ENCODE data around the gene WDR70.
"Not testable (repeated sequence)": the region's sequence is repeated elsewhere in the genome, so short reads cannot be mapped to it uniquely, and the experiment has no call there.

The WDR70 gene

DNA sequence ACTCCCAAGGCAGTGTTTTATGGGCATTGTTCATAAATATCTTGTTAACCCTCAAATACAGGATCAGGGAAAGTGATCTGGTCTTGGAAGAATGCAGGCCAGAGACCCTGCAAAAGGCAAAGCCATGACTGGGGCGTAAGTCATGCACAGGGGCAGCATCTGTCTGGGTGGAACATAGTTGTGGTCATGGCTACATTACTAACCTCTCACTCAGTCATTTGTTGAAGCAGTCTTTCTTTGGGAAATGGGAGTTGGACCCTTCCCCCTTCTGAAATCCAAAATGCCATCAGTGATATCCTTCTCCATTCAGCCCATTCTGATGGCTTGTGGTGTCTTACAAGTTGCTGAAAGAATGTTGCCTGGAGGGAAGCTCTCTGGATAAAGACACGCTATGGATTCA lies 392.6 kb downstream of the WDR70 start:
- no peak for DNase-seq

DNA sequence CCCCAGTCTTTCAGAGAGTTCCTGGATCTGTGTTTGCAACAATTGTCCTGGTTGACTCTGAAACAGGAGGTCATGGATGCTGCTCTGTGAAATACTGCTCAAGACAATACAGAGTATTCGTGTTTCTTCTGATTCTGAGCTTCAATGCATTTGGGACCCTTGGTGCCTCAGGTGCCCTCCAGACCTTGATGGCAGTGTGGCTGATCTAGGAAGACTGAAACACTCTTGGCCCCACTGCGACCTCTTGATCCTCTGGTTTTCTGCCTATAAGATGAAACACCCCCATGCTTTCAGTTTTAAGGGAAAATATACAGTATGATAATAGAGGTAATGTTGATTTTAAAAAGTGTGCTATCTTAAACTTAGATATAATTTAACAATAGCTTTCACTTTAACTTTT lies 393.1 kb downstream of the WDR70 start:
- DNase-seq: no peak

DNA sequence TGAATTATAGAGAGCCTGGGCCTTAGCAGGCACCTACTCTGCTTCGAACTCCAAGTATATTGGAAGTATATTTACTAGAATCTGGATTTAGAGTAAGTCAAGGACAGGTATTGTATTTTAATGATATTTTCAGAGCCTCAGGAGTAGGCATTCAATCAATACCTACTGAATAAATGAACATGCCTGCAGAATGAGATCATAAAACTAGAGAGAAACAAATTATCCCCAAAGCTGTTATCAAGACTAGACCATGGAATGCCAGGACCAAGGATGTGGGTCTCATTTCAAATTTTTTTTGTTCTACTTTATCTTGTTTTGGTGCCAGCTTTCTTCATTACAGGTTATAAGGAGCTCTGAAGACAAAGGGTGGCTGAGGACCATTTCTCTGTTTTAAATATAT lies 394.7 kb downstream of the WDR70 start:
- DNase-seq: no peak

DNA sequence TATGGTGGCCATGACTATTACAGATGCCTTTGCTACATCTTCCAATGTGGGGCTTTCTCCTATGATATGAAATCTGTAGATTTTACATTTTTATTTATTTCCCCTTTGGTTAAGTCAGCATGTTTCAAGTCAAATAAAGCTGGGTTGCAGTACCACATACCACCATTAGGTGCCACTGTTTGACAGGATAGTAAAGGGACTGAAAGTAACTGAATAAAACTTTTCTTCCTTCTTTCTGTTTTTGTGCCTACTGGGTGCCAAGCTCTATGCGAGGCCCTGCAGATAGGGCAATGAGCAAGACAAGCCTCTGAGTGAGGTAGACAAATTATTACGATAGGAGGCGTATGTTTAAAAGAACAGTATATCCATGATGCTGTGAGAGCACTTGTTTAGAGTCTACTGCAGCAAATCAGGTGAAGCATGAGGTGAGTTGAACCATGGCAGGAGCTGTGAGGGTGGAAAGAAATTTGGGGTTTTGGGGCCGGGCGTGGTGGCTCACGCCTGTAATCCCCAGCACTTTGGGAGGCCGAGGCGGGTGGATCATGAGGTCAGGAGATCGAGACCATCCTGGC lies 395.9 kb downstream of the WDR70 start:
- DNase-seq: peak; percentile 14 to 28

DNA sequence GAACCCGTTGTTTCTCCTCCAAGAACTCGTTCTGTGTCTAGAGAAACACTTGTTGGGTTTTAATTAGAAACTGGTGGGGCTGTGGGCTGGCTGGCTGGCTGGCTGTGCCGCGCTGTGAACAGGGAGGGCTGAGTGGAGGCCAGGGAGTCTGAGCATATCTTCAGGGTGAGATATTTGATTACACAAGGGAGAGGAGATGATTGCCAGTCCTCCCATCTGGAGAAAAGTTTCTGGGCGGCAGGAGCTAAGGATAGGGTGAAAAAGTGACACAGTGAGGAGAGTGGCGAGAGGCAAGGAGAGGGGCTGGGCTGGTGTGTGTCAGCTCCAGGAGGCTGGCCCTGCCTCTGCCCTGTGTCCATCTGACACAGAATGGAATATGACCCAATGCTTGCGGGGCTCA lies 397.7 kb downstream of the WDR70 start:
- no peak for DNase-seq

DNA sequence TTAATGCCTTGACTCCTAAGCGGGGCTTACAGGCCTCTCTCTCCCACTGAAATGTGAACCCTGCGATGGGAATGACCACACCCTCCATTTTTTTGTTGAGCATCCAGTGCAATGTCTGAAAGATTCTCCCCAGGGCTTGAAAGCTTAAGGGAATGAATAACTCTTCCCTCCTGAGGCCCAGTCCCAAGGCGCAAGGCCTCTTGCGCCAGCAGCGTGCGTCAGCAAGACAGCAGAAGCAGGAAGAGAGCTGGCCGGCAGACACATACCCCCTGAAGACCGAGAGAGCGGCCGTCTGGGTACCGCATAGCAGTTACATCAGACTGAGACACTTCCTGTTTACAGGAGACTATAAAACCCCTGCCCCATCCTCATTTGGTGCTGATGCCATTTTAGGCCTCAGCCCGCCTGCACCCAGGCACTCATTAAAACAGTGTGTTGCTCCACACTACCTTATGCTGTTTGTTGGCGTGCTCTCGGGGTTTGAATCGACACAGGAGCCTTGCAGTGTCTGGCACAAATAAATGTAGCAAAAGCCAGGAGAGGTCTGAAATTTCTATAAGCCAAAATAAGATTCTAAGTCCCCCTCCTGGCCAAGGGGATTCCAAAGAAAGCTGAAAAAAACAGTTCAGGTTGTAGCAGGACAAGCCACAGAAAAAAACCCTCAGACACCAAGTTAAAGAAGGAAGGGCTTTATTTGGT lies 398.5 kb downstream of the WDR70 start:
- no peak for DNase-seq

DNA sequence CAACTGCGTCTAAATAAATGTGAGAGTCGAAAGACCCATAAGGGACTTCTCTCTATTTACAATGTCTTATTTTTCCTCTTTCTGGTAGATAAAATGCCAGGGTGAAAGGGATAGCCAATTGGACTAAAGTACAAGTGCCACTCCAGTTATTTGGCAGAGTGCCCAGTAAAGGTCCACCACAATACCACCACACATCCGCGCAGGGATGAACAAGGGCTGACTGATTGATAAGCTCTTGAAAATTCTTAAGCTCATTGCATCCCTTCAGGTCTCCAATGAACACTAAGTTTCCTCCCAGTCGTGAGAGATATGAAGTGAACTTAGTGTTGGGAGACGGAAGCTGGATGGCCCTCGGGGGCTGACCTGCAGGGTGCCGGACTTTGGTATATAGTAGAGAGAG lies 402.3 kb downstream of the WDR70 start:
- DNase-seq: peak in 1 of 2 experiments; percentile 40

DNA sequence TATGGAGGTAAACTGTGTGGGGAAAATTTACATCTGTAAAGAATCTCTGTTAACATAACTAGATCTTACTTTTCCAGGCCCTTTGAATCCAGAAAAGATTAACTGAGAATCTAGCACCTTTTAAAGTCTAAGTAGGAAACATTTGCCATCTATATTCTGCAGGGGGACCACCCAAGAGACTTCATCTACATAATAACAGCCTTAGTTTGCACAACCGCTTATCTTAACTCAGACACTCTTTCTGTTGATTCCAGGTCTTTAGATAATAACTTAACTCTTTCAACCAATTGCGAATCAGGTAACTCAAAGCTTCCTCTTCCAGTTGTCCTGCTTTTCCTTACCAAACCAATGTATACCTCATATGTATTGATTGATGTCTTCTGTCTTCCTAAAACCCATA lies 407.3 kb downstream of the WDR70 start:
- no peak for DNase-seq

DNA sequence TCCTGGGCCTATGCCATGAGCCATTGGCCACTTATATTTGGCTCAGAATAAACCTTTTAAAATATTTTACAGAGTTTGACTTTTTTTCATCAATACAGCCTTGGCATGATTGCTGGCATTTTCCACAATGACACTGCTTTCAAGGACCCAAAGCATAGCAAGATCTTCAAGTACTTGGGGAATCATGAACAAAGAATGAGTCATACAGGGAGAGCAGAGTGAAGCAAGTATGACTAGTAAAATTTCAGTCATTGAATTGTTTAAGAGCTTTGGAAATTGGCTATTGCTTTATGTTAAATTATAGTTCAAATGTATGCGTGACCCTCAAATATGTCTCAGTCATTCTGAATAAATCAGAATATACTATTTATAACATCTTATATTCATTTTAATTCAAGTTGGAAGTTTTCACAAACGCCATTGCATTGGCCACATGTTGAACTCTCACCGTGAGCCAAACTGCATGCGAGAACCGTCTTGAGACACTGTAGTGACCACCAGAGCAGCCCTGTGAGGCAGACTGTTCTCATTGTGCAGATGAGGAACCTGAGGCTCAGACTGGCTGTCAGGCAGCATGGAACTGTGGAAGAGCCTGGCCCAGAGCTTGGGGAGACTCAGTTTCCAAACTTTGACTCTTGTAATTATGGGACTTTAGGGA lies 407.9 kb downstream of the WDR70 start:
- DNase-seq: no peak

DNA sequence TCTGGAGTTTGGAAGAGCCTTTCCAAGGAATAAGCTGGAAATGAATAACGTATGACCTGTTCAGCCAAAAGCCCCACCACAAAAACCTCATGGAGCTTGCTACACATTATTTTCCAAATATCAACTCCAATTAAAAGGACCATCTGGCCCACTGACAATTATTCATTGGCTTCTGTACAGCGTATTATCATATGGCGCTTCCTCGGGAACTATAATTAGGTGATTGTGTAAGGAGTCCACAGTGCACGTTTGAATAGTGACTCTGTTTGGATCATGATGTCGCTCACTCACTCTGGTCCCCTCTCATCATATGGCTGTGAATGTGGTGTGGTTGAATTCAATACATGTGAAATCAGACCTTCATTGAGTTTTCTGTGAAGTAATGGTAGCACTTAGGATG lies 408.6 kb downstream of the WDR70 start:
- DNase-seq: peak; percentile 85 to 93

DNA sequence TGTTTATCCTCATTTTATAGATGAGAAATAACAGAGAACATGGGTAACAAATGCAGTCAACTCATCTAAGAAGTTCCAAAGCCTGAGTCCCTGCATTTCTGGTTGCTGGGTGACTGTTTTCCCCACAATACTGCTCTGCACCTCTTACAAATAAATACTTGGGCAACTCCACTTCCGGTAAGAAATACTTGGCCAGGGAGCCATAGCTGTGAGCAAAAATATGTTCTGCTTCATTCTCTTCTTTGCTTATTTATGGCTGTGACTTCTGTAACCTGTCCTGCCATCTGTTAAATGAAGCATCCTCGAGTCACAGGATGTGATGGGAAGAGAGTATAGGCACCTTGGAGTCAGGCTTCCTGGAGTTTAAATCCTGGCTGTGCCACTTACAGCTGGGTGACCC lies 410.9 kb downstream of the WDR70 start:
- DNase-seq: peak in 1 of 2 experiments; percentile 22

DNA sequence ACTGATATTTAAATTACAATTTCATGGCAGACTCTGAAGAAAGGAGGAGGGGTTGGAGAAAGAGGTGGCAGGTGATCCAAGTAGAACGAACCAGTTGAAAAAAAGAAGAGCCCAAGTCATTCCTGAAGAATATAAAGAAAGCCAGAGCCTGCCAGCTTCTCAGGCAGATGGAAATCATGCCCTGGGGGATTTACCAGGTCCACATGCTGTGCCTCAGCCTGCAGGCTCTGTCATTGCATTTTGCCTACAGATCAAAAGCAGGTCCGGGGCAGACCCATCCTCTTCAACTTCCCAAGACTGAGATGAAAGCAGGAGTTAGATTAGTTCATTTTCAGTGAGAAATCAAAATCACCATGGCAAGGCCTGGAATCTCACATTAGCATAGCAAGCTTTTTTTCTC lies 412.2 kb downstream of the WDR70 start:
- peak in 1 of 2 experiments; percentile 47 for DNase-seq

DNA sequence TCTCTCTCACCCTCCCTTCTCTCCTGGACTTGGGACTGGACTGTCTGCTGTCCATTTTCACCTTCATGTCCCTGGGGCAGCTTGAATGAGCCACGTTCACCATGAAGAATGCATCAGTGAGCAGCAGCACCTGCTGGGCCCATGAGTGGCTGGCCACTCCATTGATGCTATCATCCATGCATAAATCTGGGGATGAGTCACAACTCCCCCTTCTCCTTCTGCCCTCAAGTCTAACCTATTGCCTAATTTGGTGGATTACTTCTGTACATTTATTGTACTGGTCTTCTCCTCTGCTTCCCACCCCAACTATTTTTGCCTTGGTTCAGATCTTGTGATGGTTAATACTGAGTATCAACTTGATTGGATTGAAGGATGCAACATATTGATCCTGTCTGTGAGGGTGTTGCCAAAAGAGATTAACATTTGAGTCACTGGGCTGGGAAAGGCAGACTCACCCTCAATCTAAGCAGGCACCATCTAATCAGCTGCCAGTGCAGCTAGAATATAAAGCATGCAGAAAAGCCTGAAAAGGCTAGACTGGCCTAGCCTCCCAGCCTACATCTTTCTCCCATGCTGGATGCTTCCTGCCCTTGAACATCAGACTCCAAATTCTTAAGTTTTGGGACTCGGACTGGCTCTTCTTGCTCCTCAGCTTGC lies 414.0 kb downstream of the WDR70 start:
- no peak for DNase-seq

DNA sequence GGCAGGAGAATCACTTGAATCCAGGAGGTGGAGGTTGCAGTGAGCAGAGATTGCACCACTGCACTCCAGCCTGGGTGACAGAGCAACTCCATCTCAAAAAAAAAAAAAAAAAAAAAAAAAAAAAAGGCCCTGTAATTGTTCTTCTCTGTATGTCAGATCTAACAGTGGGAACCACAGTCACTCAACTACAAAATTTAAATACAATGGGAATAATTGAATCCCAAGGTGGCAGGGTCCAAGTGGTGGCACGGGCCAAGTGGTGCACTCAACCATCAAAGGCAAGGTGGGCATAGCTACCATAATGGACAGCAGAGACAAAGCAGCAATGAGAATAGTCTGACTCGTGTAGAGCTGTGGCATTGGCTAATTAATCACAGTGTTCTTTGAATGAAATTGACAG lies 416.2 kb downstream of the WDR70 start:
- not testable (repeated sequence) for DNase-seq

DNA sequence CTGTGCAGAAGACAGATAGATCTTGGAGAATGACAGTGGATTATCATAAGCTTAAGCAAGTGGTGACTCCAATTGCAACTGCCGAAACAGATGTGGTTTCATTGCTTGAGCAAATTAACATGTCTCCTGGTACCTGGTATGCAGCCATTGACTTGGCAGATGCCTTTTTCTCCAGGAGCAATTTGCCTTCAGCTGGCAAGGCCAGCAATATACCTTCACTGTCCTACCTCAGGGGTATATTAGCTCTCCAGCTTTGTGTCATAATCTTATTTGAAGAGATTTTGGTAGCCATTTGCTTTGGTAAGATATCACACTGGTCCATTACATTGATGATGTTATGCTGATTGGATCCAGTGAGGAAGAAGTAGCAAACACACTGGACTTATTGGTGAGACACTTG lies 417.3 kb downstream of the WDR70 start:
- DNase-seq: peak in 1 of 2 experiments; percentile 28

DNA sequence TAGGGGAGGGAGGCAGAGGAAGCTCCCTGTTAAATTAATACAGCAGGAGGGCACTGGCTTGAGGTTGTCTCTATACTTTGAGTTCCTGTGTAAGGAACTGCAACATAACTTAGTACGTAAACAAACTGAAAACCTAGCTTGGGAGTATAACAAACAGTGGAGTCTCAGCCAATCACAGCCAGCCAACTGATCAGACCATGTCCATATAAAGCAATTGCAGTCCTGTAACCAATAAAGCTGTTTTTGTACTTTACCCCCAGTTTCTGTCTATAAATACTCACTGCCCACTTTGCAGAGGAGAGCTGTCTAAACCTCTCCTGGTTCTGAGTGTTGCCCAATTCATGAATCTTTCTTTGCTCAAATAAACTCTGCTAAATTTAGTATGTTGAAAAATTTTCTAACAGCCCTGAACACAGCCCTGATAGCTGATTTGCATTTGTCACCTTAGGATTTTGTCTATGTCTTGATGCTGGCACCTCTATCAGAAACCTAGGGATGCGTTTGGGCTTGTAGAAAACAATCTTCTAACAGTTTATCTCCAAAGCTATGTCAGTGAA lies 420.8 kb downstream of the WDR70 start:
- no peak for DNase-seq

DNA sequence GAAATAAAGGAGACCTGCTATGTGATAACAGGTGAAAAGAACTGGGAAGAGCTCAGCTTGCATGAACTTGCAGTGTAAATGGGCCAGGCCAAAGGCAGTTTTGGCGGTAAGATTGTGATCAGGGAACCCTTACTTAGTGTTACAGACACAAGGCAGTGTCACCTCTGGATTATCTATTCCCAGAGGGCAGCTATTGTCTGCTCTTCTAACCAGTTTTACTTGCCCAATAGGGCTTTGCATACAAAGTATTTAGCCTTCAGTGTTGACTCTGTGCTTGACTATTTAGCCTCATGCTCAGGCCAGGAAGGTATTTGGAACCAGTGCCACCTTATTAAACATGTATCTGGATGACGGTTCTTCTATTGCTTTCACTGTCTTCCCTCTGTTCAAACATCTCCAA lies 422.4 kb downstream of the WDR70 start:
- DNase-seq: no peak
